ENCODE results near the gene SLC14A1. TPM values are rescaled to one million over a fixed set of nuclear protein-coding genes. Genes with fewer than 3 reads are reported as not detected.
A peak's percentile ranks its signal among the peaks of the same experiment; 100 is the strongest.

The SLC14A1 gene
- total RNA-seq, 4 donors from 2014 or later = 0.95 to 26.0 TPM; not detected in 2

DNA sequence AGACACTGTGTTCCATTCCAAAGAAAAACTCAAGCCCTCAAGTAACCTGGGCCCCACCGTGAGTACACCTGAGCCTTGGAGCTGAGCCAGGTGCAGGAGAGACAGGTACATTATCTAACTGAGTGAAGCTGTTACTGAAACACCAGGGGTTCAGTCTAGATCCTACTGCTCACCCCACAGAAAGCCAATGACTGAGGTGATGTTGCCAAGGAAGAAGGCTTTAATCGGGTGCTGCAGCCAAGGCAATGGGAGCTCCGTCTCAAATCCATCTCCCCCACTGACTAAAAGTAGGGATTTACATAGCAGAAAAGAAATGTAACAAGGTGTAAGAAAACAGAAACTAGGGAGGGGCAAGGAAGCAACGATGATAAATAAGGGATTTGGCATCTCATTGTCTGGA, 15.2 kb upstream of the SLC14A1 start:
- intact Hi-C loops (cut with DNase I; ENCODE audit: low total_unique reads) = no loop called here
- DNase-seq = no peak
- TF ChIP-seq, protein P1, sequence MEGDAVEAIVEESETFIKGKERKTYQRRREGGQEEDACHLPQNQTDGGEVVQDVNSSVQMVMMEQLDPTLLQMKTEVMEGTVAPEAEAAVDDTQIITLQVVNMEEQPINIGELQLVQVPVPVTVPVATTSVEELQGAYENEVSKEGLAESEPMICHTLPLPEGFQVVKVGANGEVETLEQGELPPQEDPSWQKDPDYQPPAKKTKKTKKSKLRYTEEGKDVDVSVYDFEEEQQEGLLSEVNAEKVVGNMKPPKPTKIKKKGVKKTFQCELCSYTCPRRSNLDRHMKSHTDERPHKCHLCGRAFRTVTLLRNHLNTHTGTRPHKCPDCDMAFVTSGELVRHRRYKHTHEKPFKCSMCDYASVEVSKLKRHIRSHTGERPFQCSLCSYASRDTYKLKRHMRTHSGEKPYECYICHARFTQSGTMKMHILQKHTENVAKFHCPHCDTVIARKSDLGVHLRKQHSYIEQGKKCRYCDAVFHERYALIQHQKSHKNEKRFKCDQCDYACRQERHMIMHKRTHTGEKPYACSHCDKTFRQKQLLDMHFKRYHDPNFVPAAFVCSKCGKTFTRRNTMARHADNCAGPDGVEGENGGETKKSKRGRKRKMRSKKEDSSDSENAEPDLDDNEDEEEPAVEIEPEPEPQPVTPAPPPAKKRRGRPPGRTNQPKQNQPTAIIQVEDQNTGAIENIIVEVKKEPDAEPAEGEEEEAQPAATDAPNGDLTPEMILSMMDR (IDR thresholded peaks at IDR 0.05) = no peak
- no peak for TF ChIP-seq POLR2A (IDR thresholded peaks at IDR 0.05)

DNA sequence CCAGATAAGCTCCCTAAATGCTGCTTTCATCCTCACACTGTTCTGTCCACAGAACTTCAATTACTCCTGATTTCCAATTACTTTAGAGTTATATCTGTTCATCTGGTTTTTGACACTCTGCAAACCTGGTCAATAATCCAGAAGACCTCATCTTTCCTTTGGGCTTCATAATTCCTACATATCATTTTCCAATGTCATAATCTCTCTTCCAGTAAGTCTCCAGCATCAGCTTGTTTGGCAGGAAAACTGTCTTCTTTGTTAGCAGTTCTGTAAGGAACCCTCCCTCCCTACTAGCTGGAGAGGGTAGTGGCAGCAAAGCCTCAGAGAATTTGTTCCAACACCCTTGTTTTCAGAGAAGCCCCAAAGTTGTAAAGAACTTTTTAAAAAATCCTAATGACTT, 11.9 kb upstream of the SLC14A1 start:
- Histone ChIP-seq H3K27ac (no peak overlapping the region), H3K4me1 (no peaks in the 10 kb centered on the region), H3K36me3 (no peaks in the 10 kb centered on the region), H3K4me3 (no peak overlapping the region), H3K9me3 (no peaks in the 10 kb centered on the region), H3K27me3 (no peaks in the 10 kb centered on the region)
- TF ChIP-seq, protein P1 (IDR thresholded peaks at IDR 0.05) = no peak
- no peak for TF ChIP-seq POLR2A (IDR thresholded peaks at IDR 0.05)
- intact Hi-C loops (cut with DNase I; ENCODE audit: low total_unique reads) = no loop called here
- DNase-seq = no peak

More for the DNA sequence above, 15.2 kb upstream of the SLC14A1 start:
- Histone ChIP-seq H3K27me3 (no peaks in the 10 kb centered on the region), H3K4me3 (no peak overlapping the region), H3K9me3 (no peaks in the 10 kb centered on the region), H3K4me1 (no peaks in the 10 kb centered on the region), H3K27ac (no peak overlapping the region), H3K36me3 (no peaks in the 10 kb centered on the region)

DNA sequence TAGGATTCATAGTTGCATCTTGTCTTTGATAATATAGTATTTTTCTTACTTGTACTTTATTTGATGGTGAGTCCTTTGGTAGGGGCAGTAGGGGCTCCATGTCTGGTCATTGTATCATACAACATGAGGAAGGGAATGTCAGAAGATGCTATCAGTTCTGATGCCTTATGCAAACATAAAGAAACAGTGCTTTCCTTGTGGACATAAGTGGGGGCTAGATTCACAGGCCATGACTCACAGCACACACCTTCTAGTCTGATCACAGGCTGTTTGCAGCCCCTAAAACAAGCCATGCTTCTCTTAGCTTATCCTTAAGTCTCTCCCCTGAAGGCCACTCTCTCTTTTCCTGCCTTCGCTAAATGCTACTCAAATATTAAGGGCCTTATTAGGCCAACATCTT, 10.7 kb upstream of the SLC14A1 start:
- Histone ChIP-seq H3K27ac (no peak overlapping the region), H3K9me3 (no peaks in the 10 kb centered on the region), H3K36me3 (no peaks in the 10 kb centered on the region), H3K4me1 (no peaks in the 10 kb centered on the region), H3K4me3 (no peak overlapping the region), H3K27me3 (no peaks in the 10 kb centered on the region)
- DNase-seq = no peak
- TF ChIP-seq, protein P1 (IDR thresholded peaks at IDR 0.05) = no peak
- TF ChIP-seq POLR2A (IDR thresholded peaks at IDR 0.05) = no peak
- intact Hi-C loops (cut with DNase I; ENCODE audit: low total_unique reads) = no loop called here

DNA sequence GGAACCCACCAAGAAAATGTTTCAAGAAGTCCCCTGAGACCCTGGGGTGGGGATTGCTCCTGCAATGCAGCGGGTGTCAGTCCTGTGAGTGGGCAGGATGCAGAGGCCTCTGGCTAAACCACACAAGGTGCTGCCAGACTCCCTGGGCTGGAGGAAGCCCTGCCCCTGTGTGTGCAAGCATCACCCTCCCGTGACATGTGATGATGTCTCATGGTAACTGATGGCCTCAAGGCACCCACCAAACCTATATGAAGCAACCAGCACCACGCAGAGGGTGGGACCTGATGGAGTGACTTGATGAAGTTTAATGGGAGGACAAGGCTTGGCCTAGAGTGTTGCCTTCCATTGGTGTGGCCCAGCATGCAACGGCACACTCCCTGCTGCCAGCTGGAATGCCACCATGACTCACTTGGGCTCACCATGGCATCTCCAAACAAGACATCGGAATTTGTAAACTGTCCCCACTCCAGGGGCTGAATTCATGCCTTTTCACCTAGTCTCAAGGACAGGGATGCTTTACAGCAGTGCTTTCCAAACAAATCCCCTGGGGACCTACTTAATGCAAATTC, 8.7 kb upstream of the SLC14A1 start:
- no peak overlapping the region for H3K27ac ChIP-seq
- no peaks in the 10 kb centered on the region for H3K9me3 ChIP-seq
- intact Hi-C loops (cut with DNase I; ENCODE audit: low total_unique reads) = no loop called here
- no peaks in the 10 kb centered on the region for H3K27me3 ChIP-seq
- no peak overlapping the region for H3K4me3 ChIP-seq
- no peak for TF ChIP-seq POLR2A (IDR thresholded peaks at IDR 0.05)
- H3K4me1 ChIP-seq = no peaks in the 10 kb centered on the region
- no peaks in the 10 kb centered on the region for H3K36me3 ChIP-seq
- DNase-seq = no peak

DNA sequence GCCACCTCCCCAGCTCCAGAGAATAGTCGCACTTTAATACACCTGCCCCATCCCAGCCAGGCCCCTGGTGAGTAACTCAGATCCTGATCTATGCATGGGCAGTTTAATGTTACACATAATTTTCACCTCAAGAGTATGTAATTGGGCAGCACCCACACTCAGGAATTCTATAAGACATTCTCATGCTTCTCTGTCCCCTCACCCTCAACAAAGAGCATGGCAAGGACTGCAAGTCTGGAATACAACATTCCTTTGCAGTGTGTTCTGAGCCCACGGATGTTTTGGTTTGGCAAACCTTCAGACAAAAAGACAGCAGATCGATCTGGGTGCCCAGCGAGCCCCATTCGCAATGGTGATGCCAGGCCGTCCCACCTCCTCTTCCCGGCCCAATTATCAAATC, 4.9 kb upstream of the SLC14A1 start:
- Histone ChIP-seq H3K27ac (no peak overlapping the region), H3K27me3 (no peaks in the 10 kb centered on the region), H3K36me3 (no peaks in the 10 kb centered on the region), H3K4me3 (no peak overlapping the region), H3K4me1 (no peaks in the 10 kb centered on the region), H3K9me3 (no peaks in the 10 kb centered on the region)
- no peak for TF ChIP-seq POLR2A (IDR thresholded peaks at IDR 0.05)
- TF ChIP-seq, protein P1 (IDR thresholded peaks at IDR 0.05) = no peak
- intact Hi-C loops (cut with DNase I; ENCODE audit: low total_unique reads) = no loop called here
- DNase-seq = no peak

DNA sequence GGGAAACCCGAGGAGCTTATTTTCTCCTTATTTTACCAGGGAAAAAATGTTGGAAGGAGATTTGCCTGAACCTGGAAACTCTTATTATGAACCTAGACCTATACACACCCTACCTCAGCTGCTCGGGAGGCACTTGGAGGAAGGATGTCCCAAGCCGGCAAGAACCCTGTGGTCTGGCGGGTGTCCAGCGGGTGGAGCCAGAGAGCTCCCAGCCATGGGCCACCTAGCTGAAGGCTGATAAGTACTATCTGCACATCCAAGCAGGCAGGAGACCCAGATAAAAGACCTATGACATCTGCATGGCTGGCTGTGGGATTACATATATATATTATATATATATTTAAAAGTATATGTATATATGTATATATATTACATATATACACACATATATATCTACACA, 1.1 kb upstream of the SLC14A1 start:
- Histone ChIP-seq H3K4me3 (no peak overlapping the region), H3K27me3 (no peaks in the 10 kb centered on the region), H3K9me3 (no peaks in the 10 kb centered on the region), H3K36me3 (no peaks in the 10 kb centered on the region), H3K4me1 (no peaks in the 10 kb centered on the region), H3K27ac (no peak overlapping the region)
- TF ChIP-seq, protein P1 (IDR thresholded peaks at IDR 0.05) = peak; percentile 4 to 54 (median 34)
- TF ChIP-seq POLR2A (IDR thresholded peaks at IDR 0.05) = no peak
- intact Hi-C loops (cut with DNase I; ENCODE audit: low total_unique reads) = no loop called here
- peak; percentile 30 to 37 for DNase-seq
